NT2/D1 (cell line): ENCODE data around the gene TMEM117.

Source experiments
- SUZ12 ChIP-seq: IDR thresholded peaks from 2 replicates; pipeline ENCODE4 v1.6.1; 2011; ENCODE audit not compliant: insufficient read length, insufficient read depth; ENCODE audit errors: extremely low read depth
- YY1 ChIP-seq: IDR thresholded peaks from 2 replicates; pipeline ENCODE4 v1.6.1; 2011; ENCODE audit not compliant: insufficient read length, insufficient read depth
- ZNF274 ChIP-seq: IDR thresholded peaks from 2 replicates; pipeline ENCODE4 v1.6.1; 2011; ENCODE audit warnings: mild to moderate bottlenecking, low read depth, low read length

- TF ChIP-seq YY1 = no peak
- no peak for TF ChIP-seq ZNF274
- TF ChIP-seq SUZ12 = no peak
Measured at GRCh38 chr12:43826681-43827080, 9.2 kb upstream of the TMEM117 start.
